Posterior cingulate gyrus (tissue), 11 donors: ENCODE results near the gene PGA5.
A peak's percentile ranks its signal among the peaks of the same experiment; 100 is the strongest.
"Not testable (repeated sequence)": the region's sequence is repeated elsewhere in the genome, so short reads cannot be mapped to it uniquely, and the experiment has no call there.

Experiments
- DNase-seq, 10 donors: peaks; one replicate each; pipeline versions ENCODE4 v3.0.0 to v3.0.0-alpha.2; 2020 to 2021; ENCODE audit warnings: mixed read lengths in 3 of 10
- intact Hi-C: fragments of 100-400 bp; cut with DNase I; formaldehyde crosslinking; loops from one replicate; pipeline ENCODE4 v1.15.1; 2023

The PGA5 gene

DNA sequence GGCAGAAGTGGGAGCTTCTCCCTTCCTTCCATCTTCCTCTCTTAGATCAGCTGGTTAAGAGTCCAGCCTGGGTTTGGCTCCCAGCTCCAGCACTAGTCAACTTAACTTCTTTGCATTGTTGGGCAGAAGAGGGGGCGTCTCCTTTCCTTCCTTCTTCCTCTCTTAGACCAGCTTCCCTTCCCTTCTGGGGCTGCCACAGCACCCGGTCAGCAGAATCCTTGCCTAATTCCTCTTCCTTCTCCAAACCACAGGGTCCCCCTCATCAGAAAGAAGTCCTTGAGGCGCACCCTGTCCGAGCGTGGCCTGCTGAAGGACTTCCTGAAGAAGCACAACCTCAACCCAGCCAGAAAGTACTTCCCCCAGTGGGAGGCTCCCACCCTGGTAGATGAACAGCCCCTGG, 18.3 kb upstream of the PGA5 start:
- intact Hi-C loops, DNase-seq: not testable (repeated sequence)

DNA sequence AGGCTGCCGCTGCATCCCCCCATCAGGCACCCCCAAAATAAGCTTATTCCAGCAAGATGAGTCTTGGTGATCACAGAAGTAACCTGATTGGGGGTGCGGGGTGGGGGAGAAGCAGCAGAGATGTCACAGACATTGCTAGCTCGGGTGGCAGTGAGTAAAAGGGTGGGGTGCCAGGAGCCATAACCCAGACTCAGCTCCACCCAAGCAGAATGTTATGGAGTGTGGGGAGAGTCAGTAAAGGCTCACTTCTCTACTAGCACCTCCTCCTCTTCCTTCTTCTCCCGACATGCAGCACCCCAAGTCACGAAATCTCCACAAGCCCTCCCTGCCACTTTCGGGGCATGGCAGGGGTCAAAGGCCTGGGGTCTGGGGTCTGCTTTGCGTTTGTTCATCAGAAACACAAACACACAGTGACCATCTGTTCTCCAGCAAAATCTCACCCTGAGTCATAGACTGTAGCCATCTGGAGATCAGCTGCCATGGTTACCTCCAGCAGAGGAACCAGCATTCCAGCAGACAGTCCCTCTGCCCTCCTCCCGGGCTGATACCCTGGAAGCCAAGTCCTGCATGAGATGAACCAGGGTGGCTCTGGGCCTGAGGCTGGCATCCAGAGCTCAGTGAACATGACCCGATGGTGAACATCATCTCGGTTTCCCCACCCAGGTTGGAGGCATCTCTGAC, 14.4 kb upstream of the PGA5 start:
- intact Hi-C loops, DNase-seq: not testable (repeated sequence)

DNA sequence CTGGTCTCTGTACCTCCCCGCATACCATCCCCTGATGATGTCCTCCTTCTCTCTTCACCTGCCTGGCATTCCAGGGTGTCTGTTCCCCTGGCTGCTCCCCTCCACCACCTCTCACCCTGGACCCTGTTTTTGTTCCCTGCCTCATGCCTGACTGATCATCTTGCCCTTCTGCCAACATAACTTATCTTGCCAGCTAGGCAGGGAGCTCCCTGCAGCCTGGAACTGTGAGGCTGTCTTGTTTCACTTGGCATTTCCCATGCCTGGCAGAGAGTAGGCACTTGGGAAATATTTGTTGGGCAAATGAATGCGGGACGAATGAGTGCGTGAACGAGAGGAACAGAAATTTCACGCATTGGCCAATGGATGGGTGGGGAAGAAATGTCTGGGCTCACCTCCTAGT, 11.5 kb upstream of the PGA5 start:
- intact Hi-C loops, DNase-seq: not testable (repeated sequence)

DNA sequence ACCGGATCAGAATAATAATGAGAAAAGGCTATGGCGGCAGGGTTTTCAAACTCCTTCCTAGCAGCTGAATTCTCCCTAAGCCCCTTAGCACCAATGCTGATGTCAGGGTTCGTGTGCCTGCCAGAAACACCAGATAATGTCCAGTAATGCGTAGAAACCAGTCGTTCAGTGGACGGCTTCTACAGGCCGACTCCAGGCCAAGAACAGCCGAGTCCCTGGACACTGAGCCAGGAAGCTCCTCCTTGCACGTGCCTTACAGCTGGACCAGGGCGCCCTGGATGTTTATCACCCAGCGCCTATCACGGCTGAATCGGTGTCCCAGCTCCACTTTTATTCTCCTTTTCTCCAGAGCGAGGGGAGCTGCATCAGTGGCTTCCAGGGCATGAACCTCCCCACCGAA, 9.9 kb upstream of the PGA5 start:
- intact Hi-C loops, DNase-seq: not testable (repeated sequence)

DNA sequence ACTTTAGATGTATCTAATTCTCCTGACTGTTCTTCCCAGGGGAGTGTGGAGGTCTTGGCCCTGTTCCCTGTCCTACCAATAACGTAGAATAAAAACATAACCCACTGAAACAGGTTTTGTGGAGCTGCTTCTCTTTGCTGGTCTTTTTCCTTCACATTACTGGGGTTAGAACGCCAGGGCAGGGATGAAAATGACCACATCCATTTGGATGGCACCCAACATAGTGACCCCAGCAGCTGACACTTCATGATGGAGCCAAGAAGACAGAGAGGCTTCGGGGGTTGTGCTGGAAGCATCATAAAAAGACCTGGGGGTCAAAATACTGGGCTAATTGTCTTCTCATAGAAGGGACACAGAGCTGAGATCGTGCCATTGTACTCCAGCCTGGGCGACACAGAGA, 9.4 kb upstream of the PGA5 start:
- DNase-seq, intact Hi-C loops: not testable (repeated sequence)

DNA sequence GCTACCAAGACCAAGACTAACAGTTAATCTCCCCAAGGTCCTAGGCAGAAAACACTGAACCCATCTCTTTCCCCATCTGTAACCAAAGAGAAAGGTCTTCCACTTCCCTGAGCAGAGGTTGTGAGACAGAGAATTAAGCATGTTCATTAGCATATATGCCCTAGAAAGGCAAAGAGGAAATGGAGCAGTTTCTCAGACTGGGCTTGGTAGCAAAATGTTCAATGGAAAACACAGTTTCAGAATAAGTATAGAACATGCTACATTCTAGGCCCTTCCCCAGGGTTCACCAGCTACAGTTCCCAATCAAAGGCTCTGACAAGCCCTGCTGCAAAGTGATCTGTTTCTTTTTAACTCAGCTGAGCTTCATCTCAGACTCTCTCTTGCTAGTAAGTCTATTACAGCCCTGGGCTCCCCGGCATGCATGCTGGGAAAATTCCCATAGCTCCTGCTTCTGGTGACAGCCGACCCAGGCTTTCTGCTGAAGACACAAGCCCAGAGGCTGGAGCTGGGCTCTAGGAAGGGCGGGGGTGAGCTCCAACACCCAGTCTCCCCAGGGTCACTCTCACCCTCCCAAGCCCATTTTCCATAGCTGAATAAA, 8.3 kb upstream of the PGA5 start:
- DNase-seq, intact Hi-C loops: not testable (repeated sequence)

DNA sequence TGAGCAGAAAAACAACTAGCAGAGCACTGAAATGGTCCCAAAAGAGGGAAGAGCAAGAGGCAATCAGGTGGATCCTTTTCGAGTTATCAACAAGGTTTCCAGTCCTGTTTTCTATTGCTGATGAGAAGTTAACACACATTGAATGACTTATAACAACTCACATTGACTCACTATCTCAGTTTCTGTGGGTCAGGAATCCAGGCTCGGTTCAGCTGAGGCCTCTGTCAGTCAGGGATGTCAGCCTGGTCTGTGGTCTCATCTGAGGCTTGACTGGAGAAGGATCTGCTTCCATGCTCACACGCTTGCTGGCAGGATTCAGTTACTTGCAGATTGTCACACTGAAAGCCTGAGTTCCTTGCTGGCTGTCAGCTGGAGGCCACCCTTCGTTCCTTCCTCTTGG, 3.8 kb upstream of the PGA5 start:
- intact Hi-C loops, result not testable (repeated sequence)

DNA sequence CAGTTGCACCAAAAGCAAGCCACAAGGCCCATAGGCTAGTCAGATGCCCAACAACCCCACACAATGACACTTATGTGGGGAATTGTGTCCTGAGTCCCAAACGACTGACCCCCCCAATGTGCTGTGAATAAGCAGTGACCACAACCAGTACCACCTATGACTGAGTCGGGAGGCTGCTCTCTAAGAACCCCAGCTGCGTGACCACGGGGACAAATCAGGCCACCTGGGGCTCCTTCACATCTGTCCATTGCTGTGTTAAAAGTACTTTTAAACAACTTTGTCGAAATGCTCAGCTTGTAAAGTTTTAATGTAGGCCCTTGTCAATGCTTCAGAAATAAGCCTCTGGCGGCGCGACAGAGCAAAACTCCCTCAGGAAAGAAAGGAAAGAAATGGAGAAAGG, 687 bp upstream of the PGA5 start:
- intact Hi-C loops, result not testable (repeated sequence)
- DNase-seq, result peak in 3 of 10 donors; percentile 2 to 30 (median 25)

More for the DNA sequence above, 3.8 kb upstream of the PGA5 start:
- not testable (repeated sequence) for DNase-seq

DNA sequence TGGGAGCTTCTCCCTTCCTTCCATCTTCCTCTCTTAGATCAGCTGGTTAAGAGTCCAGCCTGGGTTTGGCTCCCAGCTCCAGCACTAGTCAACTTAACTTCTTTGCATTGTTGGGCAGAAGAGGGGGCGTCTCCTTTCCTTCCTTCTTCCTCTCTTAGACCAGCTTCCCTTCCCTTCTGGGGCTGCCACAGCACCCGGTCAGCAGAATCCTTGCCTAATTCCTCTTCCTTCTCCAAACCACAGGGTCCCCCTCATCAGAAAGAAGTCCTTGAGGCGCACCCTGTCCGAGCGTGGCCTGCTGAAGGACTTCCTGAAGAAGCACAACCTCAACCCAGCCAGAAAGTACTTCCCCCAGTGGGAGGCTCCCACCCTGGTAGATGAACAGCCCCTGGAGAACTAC, 551 bp downstream of the PGA5 start:
- DNase-seq, intact Hi-C loops: not testable (repeated sequence)

DNA sequence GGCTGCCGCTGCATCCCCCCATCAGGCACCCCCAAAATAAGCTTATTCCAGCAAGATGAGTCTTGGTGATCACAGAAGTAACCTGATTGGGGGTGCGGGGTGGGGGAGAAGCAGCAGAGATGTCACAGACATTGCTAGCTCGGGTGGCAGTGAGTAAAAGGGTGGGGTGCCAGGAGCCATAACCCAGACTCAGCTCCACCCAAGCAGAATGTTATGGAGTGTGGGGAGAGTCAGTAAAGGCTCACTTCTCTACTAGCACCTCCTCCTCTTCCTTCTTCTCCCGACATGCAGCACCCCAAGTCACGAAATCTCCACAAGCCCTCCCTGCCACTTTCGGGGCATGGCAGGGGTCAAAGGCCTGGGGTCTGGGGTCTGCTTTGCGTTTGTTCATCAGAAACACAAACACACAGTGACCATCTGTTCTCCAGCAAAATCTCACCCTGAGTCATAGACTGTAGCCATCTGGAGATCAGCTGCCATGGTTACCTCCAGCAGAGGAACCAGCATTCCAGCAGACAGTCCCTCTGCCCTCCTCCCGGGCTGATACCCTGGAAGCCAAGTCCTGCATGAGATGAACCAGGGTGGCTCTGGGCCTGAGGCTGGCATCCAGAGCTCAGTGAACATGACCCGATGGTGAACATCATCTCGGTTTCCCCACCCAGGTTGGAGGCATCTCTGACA, 4.4 kb downstream of the PGA5 start:
- intact Hi-C loops, DNase-seq: not testable (repeated sequence)

DNA sequence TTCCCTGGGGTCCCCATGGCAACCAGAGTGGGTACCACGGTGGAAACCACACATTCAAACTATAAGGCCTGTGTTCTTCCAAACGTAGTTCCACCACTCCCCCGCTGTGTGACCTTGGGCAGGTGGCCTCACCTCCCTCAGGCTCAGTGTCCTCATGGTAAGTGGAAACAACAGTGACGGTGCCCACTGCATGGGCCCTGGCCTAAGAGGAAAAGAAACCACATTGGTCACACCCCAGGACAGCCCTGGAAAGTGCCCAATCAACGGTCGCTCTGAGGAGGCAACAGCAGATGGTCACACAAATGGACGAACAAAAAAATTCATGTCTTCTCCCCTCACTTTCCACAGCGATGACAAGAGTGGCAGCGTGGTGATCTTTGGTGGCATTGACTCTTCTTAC, 7.1 kb downstream of the PGA5 start:
- intact Hi-C loops, result not testable (repeated sequence)
- peak in 2 of 10 donors; percentile 59 to 72 for DNase-seq

DNA sequence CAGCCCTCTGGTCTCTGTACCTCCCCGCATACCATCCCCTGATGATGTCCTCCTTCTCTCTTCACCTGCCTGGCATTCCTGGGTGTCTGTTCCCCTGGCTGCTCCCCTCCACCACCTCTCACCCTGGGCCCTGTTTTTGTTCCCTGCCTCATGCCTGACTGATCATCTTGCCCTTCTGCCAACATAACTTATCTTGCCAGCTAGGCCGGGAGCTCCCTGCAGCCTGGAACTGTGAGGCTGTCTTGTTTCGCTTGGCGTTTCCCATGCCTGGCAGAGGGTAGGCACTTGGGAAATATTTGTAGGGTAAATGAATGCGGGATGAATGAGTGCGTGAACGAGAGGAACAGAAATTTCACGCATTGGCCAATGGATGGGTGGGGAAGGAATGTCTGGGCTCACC, 8.2 kb downstream of the PGA5 start:
- DNase-seq, result peak in 2 of 10 donors; percentile 53 to 56
- intact Hi-C loops, result not testable (repeated sequence)

DNA sequence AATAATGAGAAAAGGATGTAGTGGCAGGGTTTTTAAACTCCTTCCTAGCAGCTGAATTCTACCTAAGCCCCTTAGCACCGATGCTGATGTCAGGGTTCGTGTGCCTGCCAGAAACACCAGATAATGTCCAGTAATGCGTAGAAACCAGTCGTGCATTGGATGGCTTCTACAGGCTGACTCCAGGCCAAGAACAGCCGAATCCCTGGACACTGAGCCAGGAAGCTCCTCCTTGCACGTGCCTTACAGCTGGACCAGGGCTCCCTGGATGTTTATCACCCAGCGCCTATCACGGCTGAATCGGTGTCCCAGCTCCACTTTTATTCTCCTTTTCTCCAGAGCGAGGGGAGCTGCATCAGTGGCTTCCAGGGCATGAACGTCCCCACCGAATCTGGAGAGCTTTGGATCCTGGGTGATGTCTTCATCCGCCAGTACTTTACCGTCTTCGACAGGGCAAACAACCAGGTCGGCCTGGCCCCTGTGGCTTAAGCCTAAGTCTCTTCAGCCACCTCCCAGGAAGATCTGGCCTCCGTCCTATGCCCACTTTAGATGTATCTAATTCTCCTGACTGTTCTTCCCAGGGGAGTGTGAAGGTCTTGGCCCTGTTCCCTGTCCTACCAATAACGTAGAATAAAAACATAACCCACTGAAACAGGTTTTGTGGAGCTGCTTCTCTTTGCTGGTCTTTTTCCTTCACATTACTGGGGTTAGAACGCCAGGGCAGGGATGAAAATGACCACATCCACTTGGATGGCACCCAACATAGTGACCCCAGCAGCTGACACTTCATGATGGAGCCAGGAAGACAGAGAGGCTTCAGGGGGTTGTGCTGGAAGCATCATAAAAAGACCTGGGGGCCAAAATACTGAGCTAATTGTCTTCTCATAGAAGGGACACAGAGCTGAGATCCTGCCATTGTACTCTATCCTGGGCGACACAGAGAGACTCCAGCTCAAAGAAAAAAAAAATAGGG, 10.1 kb downstream of the PGA5 start:
- intact Hi-C loops, result not testable (repeated sequence)

DNA sequence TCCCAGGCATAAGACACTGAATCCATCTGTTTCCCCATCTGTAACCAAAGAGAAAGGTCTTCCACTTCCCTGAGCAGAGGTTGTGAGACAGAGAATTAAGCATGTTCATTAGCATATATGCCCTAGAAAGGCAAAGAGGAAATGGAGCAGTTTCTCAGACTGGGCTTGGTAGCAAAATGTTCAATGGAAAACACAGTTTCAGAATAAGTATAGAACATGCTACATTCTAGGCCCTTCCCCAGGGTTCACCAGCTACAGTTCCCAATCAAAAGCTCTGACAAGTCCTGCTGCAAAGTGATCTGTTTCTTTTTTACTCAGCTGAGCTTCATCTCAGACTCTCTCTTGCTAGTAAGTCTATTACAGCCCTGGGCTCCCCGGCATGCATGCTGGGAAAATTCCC, 11.4 kb downstream of the PGA5 start:
- intact Hi-C loops, result not testable (repeated sequence)
- peak in 1 of 10 donors; percentile 5 for DNase-seq

More for the DNA sequence above, 10.1 kb downstream of the PGA5 start:
- DNase-seq, result peak in 1 of 10 donors; percentile 55

DNA sequence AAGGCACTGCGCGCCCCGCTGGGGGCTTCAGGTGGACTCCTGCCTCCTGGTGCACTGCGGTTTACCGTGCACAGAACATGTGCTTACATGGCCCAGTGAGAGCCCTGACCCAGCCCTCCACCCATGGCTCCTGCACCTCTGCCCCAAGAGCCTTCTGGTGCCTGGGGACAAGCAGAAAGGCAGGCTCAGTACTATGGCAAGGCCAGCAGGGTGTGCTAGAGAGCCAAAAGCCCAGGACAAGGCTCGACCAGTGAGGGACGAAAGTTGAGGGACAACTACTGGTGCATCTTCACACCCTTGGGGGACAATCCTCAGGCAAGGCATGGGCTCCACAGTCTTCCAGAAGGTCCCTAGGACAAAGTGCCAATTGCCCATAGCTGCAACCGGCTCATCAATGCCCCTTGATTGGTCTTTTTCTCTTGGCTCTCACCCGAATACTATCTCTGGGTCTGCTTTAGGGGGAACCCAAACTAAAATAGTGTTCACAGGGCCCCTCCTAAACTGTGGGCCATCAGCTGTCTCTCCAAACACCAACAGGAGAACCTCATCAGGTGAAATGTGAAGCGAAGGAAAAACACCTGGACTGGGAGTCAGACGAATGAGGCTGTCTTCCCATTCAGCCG, 13.5 kb downstream of the PGA5 start:
- intact Hi-C loops, result no loop called here

DNA sequence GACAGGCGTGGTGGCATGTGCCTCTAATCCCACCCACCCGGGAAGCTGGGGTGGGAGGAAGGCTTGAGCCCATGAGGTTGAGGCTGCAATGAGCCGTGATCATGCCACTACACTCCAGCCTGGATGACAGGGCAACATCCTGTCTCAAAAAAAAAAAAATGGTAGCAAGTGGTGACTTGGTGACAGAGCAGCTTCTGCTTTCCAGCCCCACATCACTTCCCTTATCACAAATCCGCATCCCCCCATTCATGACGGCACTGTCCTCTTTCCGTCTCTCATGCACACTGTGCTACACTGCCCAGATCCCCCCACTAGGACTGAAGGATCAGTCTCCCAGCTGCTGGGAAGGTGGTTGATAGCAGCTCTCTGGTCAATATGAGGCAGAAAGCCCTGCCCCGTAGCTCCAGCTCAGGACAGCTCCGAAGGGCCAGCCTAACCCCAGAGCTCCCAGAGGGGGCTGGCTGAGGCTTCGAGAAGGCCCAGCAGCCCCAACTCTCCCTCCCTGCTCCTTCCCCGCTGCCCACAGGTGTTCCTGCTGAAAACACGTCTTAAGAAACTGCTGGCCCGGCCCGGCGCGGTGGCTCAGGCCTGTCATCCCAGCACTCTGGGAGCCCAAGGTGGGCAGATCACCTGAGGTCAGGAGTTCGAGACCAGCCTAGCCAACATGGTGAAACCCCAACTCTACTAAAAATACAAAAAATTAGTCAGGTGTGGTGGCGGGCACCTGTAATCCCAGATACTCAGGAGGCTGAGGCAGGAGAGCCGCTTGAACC, 15.9 kb downstream of the PGA5 start:
- intact Hi-C loops, result no loop called here
- peak in 2 of 10 donors; percentile 51 to 76 for DNase-seq

More for the DNA sequence above, 13.5 kb downstream of the PGA5 start:
- peak in 9 of 10 donors; percentile 23 to 91 (median 59) for DNase-seq

DNA sequence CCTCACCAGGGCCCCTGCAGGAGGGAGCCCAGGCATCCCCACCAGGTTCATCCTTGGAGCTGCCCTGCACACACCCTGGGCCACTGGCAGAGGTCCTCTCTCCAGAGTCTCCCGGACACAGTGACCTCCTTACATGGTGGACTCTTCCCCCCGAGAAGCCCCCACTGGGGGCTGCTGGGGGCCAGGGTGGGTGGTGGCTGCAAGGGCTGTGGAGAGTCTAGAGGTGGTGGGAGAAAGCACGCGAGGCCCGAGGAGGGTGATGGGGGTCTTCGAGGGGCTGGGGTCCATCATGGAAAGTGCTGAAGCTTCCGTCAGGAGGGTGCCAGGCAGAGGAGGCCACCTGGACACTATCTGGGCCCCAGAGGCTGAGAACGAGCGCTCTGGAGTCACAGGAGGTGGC, 17.6 kb downstream of the PGA5 start:
- intact Hi-C loops, result no loop called here
- peak in 2 of 10 donors; percentile 55 to 59 for DNase-seq

DNA sequence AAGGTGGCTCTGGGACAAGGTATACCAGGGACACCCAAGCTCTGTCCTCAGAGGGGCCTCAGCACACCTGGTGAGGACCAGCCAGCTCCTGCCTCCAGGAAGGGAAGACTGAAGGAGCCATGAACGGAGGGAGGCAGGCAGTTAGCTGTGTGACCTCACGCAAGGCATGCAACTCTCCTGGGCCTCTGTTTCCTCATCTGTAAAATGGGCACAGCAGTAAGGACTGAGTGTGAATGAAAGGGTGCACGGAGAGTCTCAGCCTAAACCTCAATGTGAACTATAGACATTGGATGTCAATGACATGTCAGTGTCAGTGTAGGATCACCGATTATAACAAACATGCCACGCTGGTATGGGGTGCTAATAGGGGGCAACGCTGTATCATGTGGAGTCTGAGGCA, 18.4 kb downstream of the PGA5 start:
- intact Hi-C loops, result no loop called here

DNA sequence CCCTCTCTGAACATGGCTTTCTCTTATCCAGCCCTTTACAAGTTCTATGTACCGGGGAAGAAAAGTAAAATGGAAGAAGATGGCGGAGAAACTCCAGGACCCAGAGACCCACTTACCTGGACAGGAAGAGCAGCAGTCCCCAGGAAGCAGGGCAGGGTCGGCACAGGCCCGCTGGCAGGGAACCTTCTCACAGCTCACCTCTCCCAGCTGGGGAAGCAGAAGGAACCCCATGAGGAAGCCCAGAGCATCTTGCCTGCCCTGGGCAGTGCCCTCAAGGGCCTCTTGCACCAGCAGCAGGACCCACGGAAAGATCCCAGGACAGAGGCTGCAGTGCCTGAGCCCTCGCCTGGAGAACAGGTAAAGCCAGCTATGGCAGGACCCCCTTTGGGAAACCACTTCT, 23.4 kb downstream of the PGA5 start:
- DNase-seq, result peak in 1 of 10 donors; percentile 52
- intact Hi-C loops, result no loop called here

More for the DNA sequence above, 18.4 kb downstream of the PGA5 start:
- peak in 1 of 10 donors; percentile 32 for DNase-seq
